Fibroblast of lung (primary cell): Measurements from ENCODE around the gene ZDHHC8. TPM values are rescaled to one million over a fixed set of nuclear protein-coding genes. Genes with fewer than 3 reads are reported as not detected.

Source experiments
- DNase-seq, 2 donors: peaks; one replicate each; pipeline versions ENCODE4 v3.0.0 to v3.0.0-alpha.2; 2010; ENCODE audit warnings: low read depth in 2 of 2
- H2AFZ ChIP-seq: 2 replicates; pipeline ENCODE4 v1.5.1; 2012; ENCODE audit warnings: low read length, control low read depth, inconsistent platforms
- H3K27ac ChIP-seq: 2 replicates; pipeline ENCODE4 v1.5.1; 2011; ENCODE audit warnings: low read length, control low read depth; ENCODE audit not compliant: insufficient read depth
- H3K27me3 ChIP-seq: 2 replicates; pipeline ENCODE4 v1.5.1; 2011; ENCODE audit warnings: mild to moderate bottlenecking, low read length; ENCODE audit not compliant: control insufficient read depth, insufficient read depth
- H3K36me3 ChIP-seq: 2 replicates; pipeline ENCODE4 v1.5.1; 2011; ENCODE audit warnings: low read length; ENCODE audit not compliant: control insufficient read depth, insufficient read depth
- H3K4me1 ChIP-seq: 2 replicates; pipeline ENCODE4 v1.5.1; 2011; ENCODE audit warnings: low read length; ENCODE audit not compliant: control insufficient read depth, insufficient read depth; ENCODE audit errors: extremely low read depth
- H3K4me2 ChIP-seq: 2 replicates; pipeline ENCODE4 v1.5.1; 2011; ENCODE audit warnings: low read length, control low read depth; ENCODE audit not compliant: insufficient read depth; ENCODE audit errors: extremely low read depth
- H3K4me3 ChIP-seq, 4 experiments: fragments of 200-600 bp in 1 of 4; sonication (generic) in 1 of 4; replicated peaks in 1 of 4; 2 replicates each; pipeline ENCODE4 v1.5.1; 2011 to 2016; ENCODE audit warnings: low read length in 4 of 4, low read depth in 3 of 4, mild to moderate bottlenecking in 3 of 4, control low read depth in 2 of 4, inconsistent platforms in 1 of 4, mixed read lengths in 1 of 4; ENCODE audit not compliant: insufficient read depth in 1 of 4; ENCODE audit errors: control extremely low read depth in 1 of 4
- H3K79me2 ChIP-seq: 2 replicates; pipeline ENCODE4 v1.5.1; 2012; ENCODE audit warnings: mild to moderate bottlenecking, low read length, inconsistent platforms; ENCODE audit not compliant: control insufficient read depth, insufficient read depth
- H3K9ac ChIP-seq: 2 replicates; pipeline ENCODE4 v1.5.1; 2011; ENCODE audit warnings: mild to moderate bottlenecking, low read length, control low read depth; ENCODE audit not compliant: insufficient read depth
- H3K9me3 ChIP-seq: 2 replicates; pipeline ENCODE4 v1.5.1; 2012; ENCODE audit warnings: low read depth, low read length; ENCODE audit not compliant: control insufficient read depth, insufficient read depth
- H4K20me1 ChIP-seq: 2 replicates; pipeline ENCODE4 v1.5.1; 2011; ENCODE audit warnings: low read length; ENCODE audit not compliant: control insufficient read depth, insufficient read depth; ENCODE audit errors: extremely low read depth
- EZH2 ChIP-seq: IDR thresholded peaks from 2 replicates; pipeline ENCODE4 v1.5.1; 2012; ENCODE audit warnings: low read length, control low read depth, mild to moderate bottlenecking; ENCODE audit errors: missing control alignments
- polyA plus RNA-seq, 2 donors: library from polyadenylated mRNA; depleted of rRNA in 1 of 2; stranded (reverse) in 1 of 2; unstranded in 1 of 2; fragments of >200 nt; gene quantifications; 2 replicates each; pipeline ENCODE4 v1.2.1, GENCODE V29; 2011 to 2012; ENCODE audit warnings: missing spikeins in 1 of 2
- total RNA-seq: library from RNA; depleted of rRNA; stranded (reverse); fragments of >200 nt; gene quantifications from 2 replicates; pipeline ENCODE4 v1.2.1, GENCODE V29; 2014
- TF ChIP-seq, protein P1 (sequence below), 2 donors: IDR thresholded peaks in 1 of 2; conservative IDR thresholded peaks in 1 of 2; 1 replicate in 1 of 2; 2 replicates in 1 of 2; pipeline ENCODE4 v1.5.1; 2011 to 2012; ENCODE audit warnings: low read length in 2 of 2, control low read depth in 1 of 2, inconsistent platforms in 1 of 2, low read depth in 1 of 2, mild to moderate bottlenecking in 1 of 2

ZDHHC8 gene
- total and polyA plus RNA-seq, 2 donors (not counting 1 experiment from before 2014, with no cell fraction given) = 6.6 to 26.2 TPM

DNA sequence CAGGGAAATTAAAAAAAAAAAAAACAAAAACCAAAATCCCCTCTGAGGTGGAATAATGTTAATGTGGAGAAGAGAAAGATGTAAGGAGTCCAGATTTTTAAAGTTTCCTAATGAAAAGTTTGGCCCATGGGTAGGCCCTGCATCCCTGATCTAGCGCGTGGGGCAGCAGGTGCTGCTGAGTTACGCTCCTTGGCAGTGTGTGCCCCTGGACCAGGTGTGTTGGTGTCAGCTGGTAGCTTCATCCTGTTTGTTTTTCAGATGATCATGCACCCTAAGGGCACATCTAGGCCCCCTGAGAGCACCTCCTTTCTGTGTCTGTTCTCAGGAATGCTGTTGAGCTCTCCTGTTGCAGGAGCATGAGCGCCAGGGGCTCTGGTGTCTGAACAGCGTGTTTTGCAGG is 44.8 kb upstream of the ZDHHC8 start:
- no peak overlapping the region for H3K4me3 ChIP-seq
- peaks cover 72% of the 10 kb centered on the region for H3K79me2 ChIP-seq
- H3K4me1 ChIP-seq = peaks cover 6% of the 10 kb centered on the region
- H4K20me1 ChIP-seq = no peaks in the 10 kb centered on the region
- peaks cover 34% of the 10 kb centered on the region for H3K36me3 ChIP-seq
- H3K27ac ChIP-seq = no peak overlapping the region
- no peak overlapping the region for H2AFZ ChIP-seq
- no peaks in the 10 kb centered on the region for H3K27me3 ChIP-seq
- no peak overlapping the region for H3K4me2 ChIP-seq
- TF ChIP-seq EZH2 = no peak
- TF ChIP-seq, protein P1, sequence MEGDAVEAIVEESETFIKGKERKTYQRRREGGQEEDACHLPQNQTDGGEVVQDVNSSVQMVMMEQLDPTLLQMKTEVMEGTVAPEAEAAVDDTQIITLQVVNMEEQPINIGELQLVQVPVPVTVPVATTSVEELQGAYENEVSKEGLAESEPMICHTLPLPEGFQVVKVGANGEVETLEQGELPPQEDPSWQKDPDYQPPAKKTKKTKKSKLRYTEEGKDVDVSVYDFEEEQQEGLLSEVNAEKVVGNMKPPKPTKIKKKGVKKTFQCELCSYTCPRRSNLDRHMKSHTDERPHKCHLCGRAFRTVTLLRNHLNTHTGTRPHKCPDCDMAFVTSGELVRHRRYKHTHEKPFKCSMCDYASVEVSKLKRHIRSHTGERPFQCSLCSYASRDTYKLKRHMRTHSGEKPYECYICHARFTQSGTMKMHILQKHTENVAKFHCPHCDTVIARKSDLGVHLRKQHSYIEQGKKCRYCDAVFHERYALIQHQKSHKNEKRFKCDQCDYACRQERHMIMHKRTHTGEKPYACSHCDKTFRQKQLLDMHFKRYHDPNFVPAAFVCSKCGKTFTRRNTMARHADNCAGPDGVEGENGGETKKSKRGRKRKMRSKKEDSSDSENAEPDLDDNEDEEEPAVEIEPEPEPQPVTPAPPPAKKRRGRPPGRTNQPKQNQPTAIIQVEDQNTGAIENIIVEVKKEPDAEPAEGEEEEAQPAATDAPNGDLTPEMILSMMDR (conservative IDR thresholded peaks at IDR 0.05 in 1 of 2, IDR thresholded peaks at IDR 0.05 in 1 of 2; ENCODE audit: low read depth in 1 of 2, low read length in 2 of 2) = no peak
- no peak overlapping the region for H3K9ac ChIP-seq
- H3K9me3 ChIP-seq = no peaks in the 10 kb centered on the region
- no peak for DNase-seq

DNA sequence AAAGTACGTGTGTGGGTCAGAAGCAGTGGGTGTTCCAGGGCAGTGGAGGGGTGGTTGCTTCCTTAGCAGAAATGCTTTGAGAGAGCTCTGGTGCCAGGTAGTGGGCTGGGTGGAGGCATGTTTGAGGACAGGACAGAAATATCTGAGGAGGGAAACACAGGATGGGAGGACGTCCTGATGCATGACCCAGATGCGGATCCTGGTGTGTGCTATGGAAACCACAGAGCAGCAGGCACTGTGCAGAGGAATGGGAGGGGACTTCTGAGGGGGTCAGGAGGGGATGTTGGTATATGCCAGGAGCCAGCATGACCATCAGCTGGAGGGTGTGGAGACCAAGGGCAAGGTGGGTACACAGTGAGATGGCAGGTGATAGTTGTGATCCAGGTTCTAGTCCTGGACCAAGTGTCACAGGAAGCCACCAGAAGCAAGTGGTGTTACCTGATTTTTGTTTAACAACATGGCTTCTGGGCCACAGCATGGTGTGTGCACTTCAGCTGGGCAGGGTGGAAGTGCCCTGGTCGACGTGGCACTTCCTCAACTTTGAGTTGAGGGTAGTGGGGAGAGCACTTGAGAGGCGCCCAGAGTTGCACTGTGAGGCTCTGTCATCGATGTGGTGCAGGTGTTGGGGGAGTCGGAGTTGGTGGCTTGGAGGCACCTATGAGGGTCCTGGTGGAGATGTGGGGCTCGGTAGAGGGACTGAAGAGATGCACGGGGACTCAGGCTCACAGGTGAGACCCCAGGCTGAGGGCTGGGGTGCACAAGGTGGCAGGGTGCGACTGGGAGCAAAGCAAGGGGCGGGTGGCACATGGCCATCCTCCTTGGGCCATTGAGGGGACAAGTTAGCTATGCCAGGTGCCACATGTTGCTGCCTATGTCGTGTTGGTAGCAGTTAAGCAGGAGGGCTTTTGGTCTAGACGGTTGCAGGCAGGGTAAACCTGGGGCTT is 44.0 kb upstream of the ZDHHC8 start:
- Histone ChIP-seq H2AFZ (no peak overlapping the region), H3K4me1 (peaks cover 4% of the 10 kb centered on the region), H3K27me3 (no peaks in the 10 kb centered on the region), H3K4me3 (no peak overlapping the region), H3K9ac (no peak overlapping the region), H3K79me2 (peaks cover 69% of the 10 kb centered on the region), H3K4me2 (no peak overlapping the region), H3K36me3 (peaks cover 39% of the 10 kb centered on the region), H3K9me3 (no peaks in the 10 kb centered on the region), H4K20me1 (no peaks in the 10 kb centered on the region), H3K27ac (no peak overlapping the region)
- TF ChIP-seq EZH2 = no peak
- TF ChIP-seq, protein P1 (conservative IDR thresholded peaks at IDR 0.05 in 1 of 2, IDR thresholded peaks at IDR 0.05 in 1 of 2; ENCODE audit: low read depth in 1 of 2, low read length in 2 of 2) = no peak
- DNase-seq = no peak

DNA sequence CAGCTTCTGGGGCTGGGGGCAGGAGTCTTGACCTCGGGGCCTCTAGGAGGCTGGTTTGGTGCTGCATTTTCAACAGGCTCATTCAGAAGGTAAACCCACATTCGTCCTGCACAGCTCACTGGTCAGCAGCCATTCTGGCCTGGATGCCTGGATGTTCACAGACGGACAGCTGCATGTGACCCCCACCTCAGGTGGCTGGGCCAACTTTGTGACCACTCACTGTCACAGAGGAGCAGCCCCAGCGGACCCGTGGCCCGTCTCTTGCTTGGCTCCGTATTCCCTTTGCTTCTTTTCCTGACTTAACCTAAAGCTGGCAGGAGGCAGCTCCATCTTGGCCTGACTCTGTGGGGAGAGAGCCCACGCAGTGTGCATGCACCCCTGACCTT is 43.3 kb upstream of the ZDHHC8 start:
- no peak for DNase-seq
- H3K79me2 ChIP-seq = peaks cover 62% of the 10 kb centered on the region
- H3K27me3 ChIP-seq = no peaks in the 10 kb centered on the region
- H3K36me3 ChIP-seq = peaks cover 38% of the 10 kb centered on the region
- H3K9ac ChIP-seq = no peak overlapping the region
- H4K20me1 ChIP-seq = no peaks in the 10 kb centered on the region
- no peaks in the 10 kb centered on the region for H3K4me1 ChIP-seq
- TF ChIP-seq, protein P1 (conservative IDR thresholded peaks at IDR 0.05 in 1 of 2, IDR thresholded peaks at IDR 0.05 in 1 of 2; ENCODE audit: low read depth in 1 of 2, low read length in 2 of 2) = no peak
- no peak for TF ChIP-seq EZH2
- no peak overlapping the region for H3K4me3 ChIP-seq
- no peak overlapping the region for H3K27ac ChIP-seq
- H3K9me3 ChIP-seq = no peaks in the 10 kb centered on the region
- H3K4me2 ChIP-seq = no peak overlapping the region
- H2AFZ ChIP-seq = no peak overlapping the region
